Right kidney (tissue), 1 donor: ENCODE measurements around the gene GRWD1.

Experiments
- DNase-seq: peaks from one replicate; pipeline ENCODE4 v3.0.0-alpha.2; 2016

GRWD1 gene

GRCh38 chr19:48419158-48419920 is 26.4 kb upstream of the GRWD1 start:
- DNase-seq: peak; percentile 38

- DNase-seq: no peak
Observed at GRCh38 chr19:48421548-48421947, 24.2 kb upstream of the GRWD1 start.

GRCh38 chr19:48424694-48425219 is 21.0 kb upstream of the GRWD1 start:
- no peak for DNase-seq

- no peak for DNase-seq
Observed at GRCh38 chr19:48428670-48429069, 17.1 kb upstream of the GRWD1 start.

- DNase-seq: no peak
Observed at GRCh38 chr19:48433337-48433736, 12.4 kb upstream of the GRWD1 start.

- no peak for DNase-seq
Observed at GRCh38 chr19:48436586-48436985, 9.2 kb upstream of the GRWD1 start.

- DNase-seq: no peak
Observed at GRCh38 chr19:48441360-48442050, 4.3 kb upstream of the GRWD1 start.

GRCh38 chr19:48442116-48443035 is 3.4 kb upstream of the GRWD1 start:
- no peak for DNase-seq

- peak; percentile 54 for DNase-seq
Observed at GRCh38 chr19:48443256-48443655, 2.5 kb upstream of the GRWD1 start.

GRCh38 chr19:48443731-48444128 is 2.1 kb upstream of the GRWD1 start:
- peak; percentile 49 for DNase-seq

GRCh38 chr19:48444129-48444935 is 1.5 kb upstream of the GRWD1 start:
- no peak for DNase-seq

- DNase-seq: no peak
Observed at GRCh38 chr19:48444936-48445200, 915 bp upstream of the GRWD1 start.

- no peak for DNase-seq
Observed at GRCh38 chr19:48445256-48445605, 552 bp upstream of the GRWD1 start.

GRCh38 chr19:48446579-48446978 is 796 bp downstream of the GRWD1 start:
- DNase-seq: no peak

GRCh38 chr19:48448563-48448962 is 2.8 kb downstream of the GRWD1 start:
- DNase-seq: no peak

- no peak for DNase-seq
Observed at GRCh38 chr19:48450441-48450840, 4.7 kb downstream of the GRWD1 start.

GRCh38 chr19:48450863-48451262 is 5.1 kb downstream of the GRWD1 start:
- no peak for DNase-seq

GRCh38 chr19:48451624-48452023 is 5.8 kb downstream of the GRWD1 start:
- no peak for DNase-seq

GRCh38 chr19:48452289-48453190 is 6.8 kb downstream of the GRWD1 start:
- DNase-seq: no peak

GRCh38 chr19:48454150-48454730 is 8.5 kb downstream of the GRWD1 start:
- DNase-seq: no peak
